ENCODE data around the gene PPP1R14D.

DNA sequence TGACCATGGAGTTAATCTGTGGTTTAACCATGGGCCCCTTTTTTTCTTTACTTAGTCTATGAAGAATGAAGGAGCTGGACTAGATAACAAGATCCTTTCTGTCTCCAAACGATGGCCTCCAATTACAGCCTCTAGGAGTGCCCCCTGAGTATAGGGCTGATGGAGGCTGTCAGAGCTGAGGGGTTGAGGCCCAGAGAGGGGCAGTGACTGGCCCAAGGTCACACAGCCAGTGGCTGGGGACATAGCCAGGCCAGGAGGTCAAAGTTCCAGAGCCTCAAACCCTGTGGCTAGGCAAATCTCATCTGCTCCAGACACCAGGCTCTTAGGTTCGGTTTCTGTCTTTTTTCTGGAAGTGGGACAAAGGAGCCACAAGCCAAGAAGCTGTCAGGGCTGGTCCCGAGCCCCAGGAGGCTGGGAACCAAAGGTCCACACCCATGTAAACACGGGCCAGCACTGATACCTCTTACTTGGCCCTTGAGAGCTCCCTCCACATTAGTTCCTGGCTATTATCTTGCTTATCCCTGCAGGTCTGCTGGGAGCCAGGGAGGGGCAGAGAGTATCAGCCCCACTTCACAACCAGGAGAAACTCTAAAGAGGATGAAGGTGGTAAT is 35.3 kb upstream of the PPP1R14D start:
- TF ChIP-seq, protein P1, sequence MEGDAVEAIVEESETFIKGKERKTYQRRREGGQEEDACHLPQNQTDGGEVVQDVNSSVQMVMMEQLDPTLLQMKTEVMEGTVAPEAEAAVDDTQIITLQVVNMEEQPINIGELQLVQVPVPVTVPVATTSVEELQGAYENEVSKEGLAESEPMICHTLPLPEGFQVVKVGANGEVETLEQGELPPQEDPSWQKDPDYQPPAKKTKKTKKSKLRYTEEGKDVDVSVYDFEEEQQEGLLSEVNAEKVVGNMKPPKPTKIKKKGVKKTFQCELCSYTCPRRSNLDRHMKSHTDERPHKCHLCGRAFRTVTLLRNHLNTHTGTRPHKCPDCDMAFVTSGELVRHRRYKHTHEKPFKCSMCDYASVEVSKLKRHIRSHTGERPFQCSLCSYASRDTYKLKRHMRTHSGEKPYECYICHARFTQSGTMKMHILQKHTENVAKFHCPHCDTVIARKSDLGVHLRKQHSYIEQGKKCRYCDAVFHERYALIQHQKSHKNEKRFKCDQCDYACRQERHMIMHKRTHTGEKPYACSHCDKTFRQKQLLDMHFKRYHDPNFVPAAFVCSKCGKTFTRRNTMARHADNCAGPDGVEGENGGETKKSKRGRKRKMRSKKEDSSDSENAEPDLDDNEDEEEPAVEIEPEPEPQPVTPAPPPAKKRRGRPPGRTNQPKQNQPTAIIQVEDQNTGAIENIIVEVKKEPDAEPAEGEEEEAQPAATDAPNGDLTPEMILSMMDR (IDR thresholded peaks at IDR 0.05; ENCODE audit: insufficient read depth, low read length) = no peak
- TF ChIP-seq SPI1 (IDR thresholded peaks at IDR 0.05; ENCODE audit: borderline replicate concordance, low read depth) (no peak), POLR2AphosphoS5 (IDR thresholded peaks at IDR 0.05; ENCODE audit: low read depth) (no peak), GABPA (IDR thresholded peaks at IDR 0.05; ENCODE audit: low read depth) (no peak)
- TF ChIP-seq, protein P2, sequence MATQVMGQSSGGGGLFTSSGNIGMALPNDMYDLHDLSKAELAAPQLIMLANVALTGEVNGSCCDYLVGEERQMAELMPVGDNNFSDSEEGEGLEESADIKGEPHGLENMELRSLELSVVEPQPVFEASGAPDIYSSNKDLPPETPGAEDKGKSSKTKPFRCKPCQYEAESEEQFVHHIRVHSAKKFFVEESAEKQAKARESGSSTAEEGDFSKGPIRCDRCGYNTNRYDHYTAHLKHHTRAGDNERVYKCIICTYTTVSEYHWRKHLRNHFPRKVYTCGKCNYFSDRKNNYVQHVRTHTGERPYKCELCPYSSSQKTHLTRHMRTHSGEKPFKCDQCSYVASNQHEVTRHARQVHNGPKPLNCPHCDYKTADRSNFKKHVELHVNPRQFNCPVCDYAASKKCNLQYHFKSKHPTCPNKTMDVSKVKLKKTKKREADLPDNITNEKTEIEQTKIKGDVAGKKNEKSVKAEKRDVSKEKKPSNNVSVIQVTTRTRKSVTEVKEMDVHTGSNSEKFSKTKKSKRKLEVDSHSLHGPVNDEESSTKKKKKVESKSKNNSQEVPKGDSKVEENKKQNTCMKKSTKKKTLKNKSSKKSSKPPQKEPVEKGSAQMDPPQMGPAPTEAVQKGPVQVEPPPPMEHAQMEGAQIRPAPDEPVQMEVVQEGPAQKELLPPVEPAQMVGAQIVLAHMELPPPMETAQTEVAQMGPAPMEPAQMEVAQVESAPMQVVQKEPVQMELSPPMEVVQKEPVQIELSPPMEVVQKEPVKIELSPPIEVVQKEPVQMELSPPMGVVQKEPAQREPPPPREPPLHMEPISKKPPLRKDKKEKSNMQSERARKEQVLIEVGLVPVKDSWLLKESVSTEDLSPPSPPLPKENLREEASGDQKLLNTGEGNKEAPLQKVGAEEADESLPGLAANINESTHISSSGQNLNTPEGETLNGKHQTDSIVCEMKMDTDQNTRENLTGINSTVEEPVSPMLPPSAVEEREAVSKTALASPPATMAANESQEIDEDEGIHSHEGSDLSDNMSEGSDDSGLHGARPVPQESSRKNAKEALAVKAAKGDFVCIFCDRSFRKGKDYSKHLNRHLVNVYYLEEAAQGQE (IDR thresholded peaks at IDR 0.05; ENCODE audit: insufficient replicate concordance, low read depth) = no peak

All from HL-60 (cell line).